ENCODE data around the gene STX11.

STX11 gene

GRCh38 chr6:144211160-144211559, 60.8 kb downstream of the STX11 start:
- TF ChIP-seq EZH2 (optimal IDR thresholded peaks at IDR 0.05; ENCODE audit: low read depth, low read length) (no peak), EZH2phosphoT487 (IDR thresholded peaks at IDR 0.05; ENCODE audit: low read length) (no peak), CTCF (IDR thresholded peaks at IDR 0.05; ENCODE audit: low read length) (no peak)
- Histone ChIP-seq H4K20me1 (ENCODE audit: insufficient read depth, low read length) (no peaks in the 10 kb centered on the region), H3K4me3 (ENCODE audit: low read length) (no peak overlapping the region), H3K36me3 (replicated peaks; ENCODE audit: insufficient read depth, low read length) (no peaks in the 10 kb centered on the region), H3K79me2 (ENCODE audit: low read length) (no peaks in the 10 kb centered on the region), H3K27me3 (replicated peaks; ENCODE audit: insufficient read depth, low read length) (no peaks in the 10 kb centered on the region), H3K27ac (ENCODE audit: low read length) (no peak overlapping the region), H3F3A (ENCODE audit: insufficient read depth, low read length) (0 out of 2 replicates have a peak, but pooled peaks cover 4% of the 10 kb centered on the region), H3K4me2 (ENCODE audit: low read depth, low read length) (no peak overlapping the region), H2AFZ (ENCODE audit: low read length) (no peak overlapping the region), H3K9me2 (replicated peaks; ENCODE audit: insufficient read depth, low read length) (no peaks in the 10 kb centered on the region), H3K9me3 (replicated peaks; ENCODE audit: insufficient read depth, low read length) (no peaks in the 10 kb centered on the region), H3K9ac (ENCODE audit: low read length) (no peak overlapping the region), H3K4me1 (ENCODE audit: low read length) (peaks cover 4% of the 10 kb centered on the region; the same call in 1 of the 2 replicates)
- no peak for DNase-seq

GRCh38 chr6:144213315-144213714, 63.0 kb downstream of the STX11 start:
- Histone ChIP-seq H3K27me3 (replicated peaks; ENCODE audit: insufficient read depth, low read length) (no peaks in the 10 kb centered on the region), H3K79me2 (ENCODE audit: low read length) (no peaks in the 10 kb centered on the region), H3K9me3 (replicated peaks; ENCODE audit: insufficient read depth, low read length) (no peaks in the 10 kb centered on the region), H3K9ac (ENCODE audit: low read length) (no peak overlapping the region), H3K4me1 (ENCODE audit: low read length) (peaks cover 4% of the 10 kb centered on the region; the same call in 1 of the 2 replicates), H2AFZ (ENCODE audit: low read length) (no peak overlapping the region), H4K20me1 (ENCODE audit: insufficient read depth, low read length) (no peaks in the 10 kb centered on the region), H3F3A (ENCODE audit: insufficient read depth, low read length) (0 out of 2 replicates have a peak, but pooled peaks cover 4% of the 10 kb centered on the region), H3K9me2 (replicated peaks; ENCODE audit: insufficient read depth, low read length) (no peaks in the 10 kb centered on the region), H3K27ac (ENCODE audit: low read length) (no peak overlapping the region), H3K4me3 (ENCODE audit: low read length) (no peak overlapping the region), H3K4me2 (ENCODE audit: low read depth, low read length) (no peak overlapping the region), H3K36me3 (replicated peaks; ENCODE audit: insufficient read depth, low read length) (no peaks in the 10 kb centered on the region)
- TF ChIP-seq EZH2phosphoT487 (IDR thresholded peaks at IDR 0.05; ENCODE audit: low read length) (no peak), CTCF (IDR thresholded peaks at IDR 0.05; ENCODE audit: low read length) (no peak), EZH2 (optimal IDR thresholded peaks at IDR 0.05; ENCODE audit: low read depth, low read length) (no peak)
- DNase-seq, result no peak

- no peak for DNase-seq
- Histone ChIP-seq H3K27ac (ENCODE audit: low read length) (no peak overlapping the region), H4K20me1 (ENCODE audit: insufficient read depth, low read length) (no peaks in the 10 kb centered on the region), H3K9ac (ENCODE audit: low read length) (no peak overlapping the region), H2AFZ (ENCODE audit: low read length) (no peak overlapping the region), H3K4me2 (ENCODE audit: low read depth, low read length) (no peak overlapping the region), H3K27me3 (replicated peaks; ENCODE audit: insufficient read depth, low read length) (no peaks in the 10 kb centered on the region), H3K9me2 (replicated peaks; ENCODE audit: insufficient read depth, low read length) (no peaks in the 10 kb centered on the region), H3K4me3 (ENCODE audit: low read length) (no peak overlapping the region), H3K4me1 (ENCODE audit: low read length) (peaks cover 4% of the 10 kb centered on the region; the same call in 1 of the 2 replicates), H3K9me3 (replicated peaks; ENCODE audit: insufficient read depth, low read length) (no peaks in the 10 kb centered on the region), H3K79me2 (ENCODE audit: low read length) (no peaks in the 10 kb centered on the region), H3K36me3 (replicated peaks; ENCODE audit: insufficient read depth, low read length) (no peaks in the 10 kb centered on the region), H3F3A (ENCODE audit: insufficient read depth, low read length) (0 out of 2 replicates have a peak, but pooled peaks cover 4% of the 10 kb centered on the region)
- no peak for TF ChIP-seq CTCF (IDR thresholded peaks at IDR 0.05; ENCODE audit: low read length)
- no peak for TF ChIP-seq EZH2 (optimal IDR thresholded peaks at IDR 0.05; ENCODE audit: low read depth, low read length)
- TF ChIP-seq EZH2phosphoT487 (IDR thresholded peaks at IDR 0.05; ENCODE audit: low read length), result no peak
These were observed 63.7 kb downstream of the STX11 start for GRCh38 chr6:144214029-144214428.
